GM21447 (cell line): ENCODE measurements around the gene PPP1R1A.

Experiments used
- ATAC-seq: cut with Tn5 transposase; IDR thresholded peaks from one replicate; pipeline ENCODE4 v1.9.1; 2021; ENCODE audit not compliant: unreplicated experiment

The PPP1R1A gene

DNA sequence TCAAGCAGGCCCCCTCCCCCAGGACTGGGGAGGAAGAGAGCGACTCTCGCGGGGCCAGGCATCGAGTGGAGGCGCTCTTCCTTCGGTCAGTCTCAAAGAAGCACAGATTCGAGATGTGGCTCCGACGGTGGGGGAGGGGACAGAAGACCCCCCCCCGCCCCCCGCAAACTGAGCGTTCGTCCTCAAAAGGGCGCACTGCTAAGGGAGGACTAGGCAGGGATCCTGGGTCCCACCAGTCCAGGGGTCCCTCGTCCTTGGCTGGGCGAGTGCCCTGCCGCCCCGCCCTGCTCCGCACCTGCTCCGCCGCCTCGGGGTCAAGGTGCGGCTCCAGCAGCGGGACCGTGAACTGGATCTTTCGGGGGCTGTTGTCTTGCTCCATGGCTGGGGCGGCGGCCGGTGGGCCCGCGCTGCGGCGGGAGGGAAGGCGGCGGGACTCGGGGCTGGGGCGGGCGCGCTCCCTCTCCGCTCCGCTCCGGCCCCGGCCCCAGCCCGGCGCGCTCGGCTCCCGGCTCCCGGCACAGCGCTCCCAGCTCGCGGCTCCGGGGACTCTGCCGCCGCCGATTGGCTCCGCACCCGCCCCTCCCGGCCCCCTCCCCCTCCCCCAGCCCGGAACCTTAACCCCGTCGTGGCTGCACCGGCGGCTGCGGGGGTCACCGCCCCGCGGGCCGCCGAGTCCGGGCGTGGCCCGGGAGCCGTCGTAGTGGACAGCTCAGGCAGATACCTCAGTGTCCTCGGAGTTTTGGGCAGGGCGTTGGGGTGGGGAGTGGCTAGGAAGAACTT is at the start of gene PPP1R1A:
Gene PPP1R1A, minus strand, starts transcription at position 550 of the 780 bp plus-strand sequence. Its CDS starts 171 bp downstream, at position 379.
- no peak for ATAC-seq

- no peak for ATAC-seq
These were observed 46.3 kb upstream of the PPP1R1A start, which contains the start of gene LACRT for GRCh38 chr12:54634795-54635194. Gene LACRT, minus strand, starts transcription at chr12:54634895. Its CDS starts 54 bp downstream, at chr12:54634841.

GRCh38 chr12:54631988-54632728 is 43.7 kb upstream of the PPP1R1A start:
- ATAC-seq: no peak

GRCh38 chr12:54631551-54631950 is 43.1 kb upstream of the PPP1R1A start:
- no peak for ATAC-seq

- ATAC-seq: no peak
These were observed 41.5 kb upstream of the PPP1R1A start for GRCh38 chr12:54629925-54630324.

DNA sequence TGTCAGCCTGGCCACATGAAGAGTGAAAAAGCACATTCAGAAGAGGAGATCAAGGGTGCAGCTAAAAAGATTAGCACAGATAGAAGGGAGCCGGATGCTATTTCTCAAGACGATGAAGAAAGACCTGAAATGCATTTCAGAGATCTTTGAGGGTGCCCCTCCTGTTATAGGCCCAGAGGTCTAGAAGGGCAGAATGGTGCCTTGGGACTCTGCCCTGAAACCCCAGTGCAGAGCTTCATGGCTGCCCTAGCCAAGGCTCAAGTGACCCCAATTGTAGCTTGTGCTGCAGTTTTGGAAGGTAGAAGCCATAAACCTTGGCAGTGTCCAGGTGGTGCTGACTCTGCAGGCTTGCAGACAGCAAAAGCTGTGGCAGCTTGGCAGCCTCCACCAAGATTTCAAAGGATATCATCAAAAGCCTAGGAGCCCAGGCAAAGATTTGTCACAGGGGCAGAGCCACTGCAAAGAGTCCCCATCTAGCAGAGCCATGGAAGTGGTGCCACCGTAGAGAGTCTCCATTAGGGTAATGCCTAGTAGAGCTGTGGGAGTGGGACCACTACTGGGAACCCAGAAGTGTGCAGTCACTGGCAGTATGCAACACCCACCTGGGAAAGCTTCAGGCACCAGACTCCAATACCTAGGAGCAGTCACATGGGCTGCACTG is 39.9 kb upstream of the PPP1R1A start:
- ATAC-seq: no peak

DNA sequence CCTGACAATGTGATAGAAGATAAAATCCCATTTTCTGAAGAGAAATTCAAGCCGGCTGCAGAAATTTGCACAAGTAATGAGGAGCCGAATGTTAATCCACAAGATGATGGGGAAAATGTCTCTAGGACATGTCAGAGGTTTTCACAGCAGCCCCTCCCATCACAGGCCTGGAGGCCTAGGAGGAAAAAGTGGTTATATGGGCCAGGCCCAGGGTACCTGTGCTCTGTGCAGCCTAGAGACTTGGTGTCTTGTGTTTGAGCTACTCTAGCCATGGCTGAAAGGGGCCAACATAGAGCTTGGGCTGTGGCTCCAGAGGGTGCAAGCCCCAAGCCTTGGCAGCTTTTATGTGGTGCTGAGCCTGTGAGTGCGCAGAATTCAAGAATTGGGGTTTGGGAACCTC is 38.8 kb upstream of the PPP1R1A start:
- no peak for ATAC-seq

GRCh38 chr12:54625598-54625997 is 37.1 kb upstream of the PPP1R1A start:
- no peak for ATAC-seq

DNA sequence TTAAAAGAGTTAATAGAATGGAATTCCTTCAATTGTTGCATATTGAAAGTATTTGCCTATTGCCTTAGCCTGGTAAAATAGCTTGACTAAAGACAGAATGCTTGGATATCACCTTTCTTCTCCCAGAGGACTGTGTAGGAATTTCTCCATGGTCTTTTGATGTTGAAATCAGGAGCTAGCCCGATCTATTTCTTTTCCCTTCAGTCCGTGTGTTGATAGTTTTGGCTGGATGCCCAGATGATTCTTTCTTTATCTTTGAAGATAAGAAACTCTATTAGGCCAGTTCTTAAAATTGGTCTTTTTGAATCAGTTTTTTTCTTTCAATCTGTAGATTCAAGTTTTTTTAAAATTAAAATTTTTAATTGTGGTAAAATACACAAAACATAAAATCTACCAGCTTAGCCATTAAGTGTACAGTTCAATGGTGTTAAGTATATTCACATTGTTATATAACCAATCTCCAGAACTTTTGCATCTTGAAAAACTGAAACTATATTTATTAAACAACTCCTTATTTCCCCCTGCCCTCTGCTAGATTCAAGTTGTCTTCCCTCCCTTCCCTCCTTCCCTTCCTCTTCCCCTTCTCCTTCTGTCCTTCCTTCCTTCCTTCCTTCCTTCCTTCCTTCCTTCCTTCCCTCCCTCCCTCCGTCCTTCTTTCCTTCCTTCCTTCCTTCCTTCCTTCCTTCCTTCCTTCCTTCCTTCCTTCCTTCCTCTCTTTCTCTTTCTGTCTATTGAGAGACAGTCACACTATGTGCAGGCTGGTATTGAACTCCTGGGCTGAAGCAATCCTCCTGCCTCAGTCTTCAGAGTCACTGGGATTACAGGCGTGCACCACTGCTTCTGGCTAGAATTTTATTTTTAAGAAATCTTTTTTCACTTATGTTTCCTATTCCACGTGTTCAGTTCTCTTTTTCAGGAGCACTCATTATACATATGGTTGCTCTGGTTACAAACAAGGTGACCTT is 36.1 kb upstream of the PPP1R1A start:
- ATAC-seq: no peak

DNA sequence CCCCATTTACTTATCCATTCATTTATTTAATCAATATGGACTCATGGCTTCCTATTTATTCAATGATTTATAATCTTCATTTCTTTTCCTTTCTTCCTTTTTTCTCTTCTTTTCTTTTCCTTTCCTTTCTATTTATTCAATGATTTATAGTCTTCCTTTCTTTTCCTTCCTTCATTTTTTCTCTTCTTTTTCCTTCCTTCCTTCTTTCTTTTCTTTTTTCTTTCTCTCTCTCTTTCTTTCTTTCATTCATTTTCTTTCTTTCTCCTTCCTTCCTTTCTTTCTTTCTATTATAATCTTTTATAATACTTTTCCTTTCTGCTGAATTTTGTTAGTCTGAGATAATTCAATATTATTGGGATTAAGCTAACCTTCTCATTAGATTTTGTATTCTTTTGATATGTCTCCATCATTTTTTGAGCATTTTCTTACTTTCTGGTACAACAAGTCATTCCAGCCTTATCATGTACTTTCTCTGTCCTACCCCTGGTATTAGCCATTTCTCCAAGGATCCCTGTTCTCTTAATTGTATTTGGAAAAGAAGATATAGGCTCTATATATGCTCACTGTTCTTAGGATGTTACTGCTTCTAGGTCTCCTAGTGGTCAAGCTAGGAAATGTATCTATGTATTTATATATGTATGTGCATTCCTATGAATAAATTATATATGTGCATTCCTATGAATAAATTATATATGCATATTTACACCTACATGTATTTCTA is 34.2 kb upstream of the PPP1R1A start:
- ATAC-seq: no peak

DNA sequence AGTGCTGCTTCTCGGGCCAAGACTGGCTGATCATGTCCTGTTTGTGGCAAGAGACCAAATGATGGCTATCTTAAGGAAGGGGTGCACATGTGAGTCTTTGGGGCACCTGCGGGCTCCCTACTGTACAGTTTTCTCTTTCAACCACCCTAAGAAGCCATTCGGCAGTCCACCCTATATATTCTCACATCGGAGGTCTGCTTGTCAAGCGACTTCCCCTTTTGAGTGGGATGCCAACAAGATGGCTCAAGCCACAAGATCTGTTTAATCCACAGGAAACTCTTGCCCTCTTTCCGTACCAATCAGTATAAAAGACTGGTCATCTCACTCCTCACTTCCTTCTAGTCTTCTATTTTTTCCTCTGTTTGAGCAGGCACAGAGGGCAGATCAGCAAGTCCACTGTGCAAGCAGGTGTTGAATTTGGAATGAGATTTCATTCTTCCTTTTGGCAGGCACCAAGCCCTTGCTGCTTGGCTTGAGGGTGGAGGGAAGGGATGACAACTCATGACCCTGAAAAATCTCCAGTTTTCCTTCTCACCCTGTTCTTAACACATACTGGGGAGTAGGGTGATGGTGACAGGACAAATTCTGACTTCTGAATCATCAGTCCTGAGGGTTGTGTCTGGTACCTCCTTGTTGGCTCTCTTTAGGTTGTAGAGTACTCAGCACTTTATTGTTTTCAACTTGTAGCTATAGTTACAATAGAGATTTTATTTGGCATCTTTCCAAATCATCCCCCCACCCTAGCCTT is 28.6 kb upstream of the PPP1R1A start:
- ATAC-seq: no peak

DNA sequence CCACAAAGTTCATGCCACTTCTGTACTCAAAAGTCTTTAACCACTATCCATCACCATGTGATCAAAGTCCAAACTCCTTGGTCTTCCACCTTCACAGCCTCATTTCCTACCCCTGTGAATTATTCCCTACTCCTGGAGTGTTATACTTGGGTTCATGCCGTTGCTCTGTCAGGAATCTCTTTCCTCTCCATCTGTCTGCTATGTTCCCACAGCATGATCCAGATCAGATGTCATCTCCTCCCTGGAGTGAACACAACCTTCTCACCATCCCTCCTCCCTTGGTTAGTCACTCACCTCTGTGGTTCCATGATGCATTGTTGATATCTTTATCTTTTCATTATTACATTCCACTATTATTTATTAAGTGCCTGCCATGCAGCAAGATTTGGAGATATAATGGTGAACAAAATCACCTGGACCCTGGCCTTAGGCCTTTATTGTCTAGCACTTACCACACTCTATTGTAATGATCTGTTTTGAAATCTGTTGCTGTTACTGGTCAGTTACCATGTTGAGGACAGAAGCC is 23.8 kb upstream of the PPP1R1A start:
- no peak for ATAC-seq

DNA sequence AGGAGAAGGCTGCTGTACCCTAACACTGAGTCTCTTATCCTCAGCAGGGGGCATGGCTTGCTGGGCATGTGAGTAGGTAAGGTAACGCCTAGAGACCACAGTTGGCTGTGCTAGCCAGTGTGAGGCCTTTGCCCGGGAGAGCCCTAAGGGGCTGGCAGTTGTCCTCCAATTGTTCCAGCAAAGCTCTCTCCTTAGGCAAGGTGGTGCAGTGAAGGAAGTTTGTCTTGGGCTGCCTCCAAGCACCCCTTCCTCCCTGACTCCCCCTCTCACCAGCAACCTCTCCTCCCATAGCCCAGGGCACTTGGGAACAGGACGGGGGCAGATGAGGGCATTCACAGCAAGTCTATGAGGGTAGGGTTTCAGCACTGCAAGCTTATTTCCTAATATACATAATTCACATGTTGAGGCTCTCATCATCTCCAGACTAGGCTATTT is 23.3 kb upstream of the PPP1R1A start:
- ATAC-seq: no peak

- ATAC-seq: no peak
These were observed 20.3 kb upstream of the PPP1R1A start for GRCh38 chr12:54608769-54609168.

GRCh38 chr12:54608156-54608555 is 19.7 kb upstream of the PPP1R1A start:
- ATAC-seq: no peak

DNA sequence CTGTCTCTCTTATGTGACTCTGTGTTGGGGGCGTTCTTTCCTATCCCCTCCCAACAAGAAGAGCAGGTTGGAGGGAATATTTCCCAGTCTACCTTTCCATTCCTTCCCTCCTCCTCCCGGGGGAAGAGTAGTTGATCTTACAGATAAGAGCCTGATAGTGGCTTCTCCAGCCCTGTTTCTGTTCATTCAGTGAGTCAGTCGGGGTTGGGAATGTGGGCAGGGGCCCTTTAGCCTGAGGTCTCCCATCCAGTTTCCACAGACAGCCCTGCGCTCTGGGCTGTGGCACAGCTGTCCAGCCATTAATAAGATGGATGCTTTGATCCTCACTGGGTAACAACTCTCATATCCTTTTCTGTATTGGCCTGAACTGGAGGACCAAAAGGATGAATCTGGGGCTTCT is 18.1 kb upstream of the PPP1R1A start:
- no peak for ATAC-seq

- no peak for ATAC-seq
These were observed 16.9 kb upstream of the PPP1R1A start for GRCh38 chr12:54605138-54605970.

DNA sequence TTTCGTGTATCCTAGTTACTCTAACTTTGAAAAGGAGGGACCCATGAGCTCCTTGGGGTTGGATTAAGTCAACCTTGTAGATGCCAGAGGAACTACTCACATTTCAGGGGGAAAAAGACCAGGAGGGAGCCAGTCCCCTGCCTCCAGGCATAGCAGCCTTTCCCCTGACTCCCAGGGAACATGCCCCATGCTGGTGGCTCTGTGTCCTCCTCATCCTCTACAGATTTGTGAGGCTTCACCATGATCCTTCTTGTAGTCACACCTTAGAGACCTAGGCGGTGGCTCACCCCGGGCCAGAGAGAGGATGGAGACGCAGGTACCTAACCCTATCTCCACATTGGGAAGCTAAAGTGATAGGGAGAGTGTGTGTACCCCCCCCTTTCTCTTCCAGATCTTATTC is 16.0 kb upstream of the PPP1R1A start:
- ATAC-seq: no peak
